GM23338 (cell line): Measurements from ENCODE around the gene VDAC1. TPM values are rescaled to one million over a fixed set of nuclear protein-coding genes. Genes with fewer than 3 reads are reported as not detected.

ENCODE experiments used
- ATAC-seq: fragments of 200-7000 bp; cut with Tn5 transposase; 3 replicates; pipeline ENCODE4 v1.9.1; 2020
- DNase-seq: peaks from one replicate; pipeline ENCODE4 v3.0.0-alpha.2; 2015; ENCODE audit warnings: low spot score
- H2AFZ ChIP-seq: fragments of 200-600 bp; sonication (generic); 2 replicates; pipeline ENCODE4 v1.8.0; 2016; ENCODE audit warnings: antibody characterized with exemption, mild to moderate bottlenecking, moderate library complexity
- H3F3A ChIP-seq: fragments of 200-600 bp; sonication (generic); replicated peaks from 2 replicates; pipeline ENCODE4 v1.8.0; 2017; ENCODE audit warnings: antibody characterized with exemption, mixed run types, low read depth
- H3K27ac ChIP-seq: fragments of 200-600 bp; sonication (generic); 2 replicates; pipeline ENCODE4 v1.6.1; 2016; ENCODE audit warnings: low read depth
- H3K27me3 ChIP-seq: fragments of 200-600 bp; sonication (generic); 2 replicates; pipeline ENCODE4 v1.8.0; 2016; ENCODE audit warnings: mild to moderate bottlenecking, mixed run types, moderate library complexity; ENCODE audit not compliant: insufficient read depth
- H3K36me3 ChIP-seq: fragments of 200-600 bp; sonication (generic); 2 replicates; pipeline ENCODE4 v1.8.0; 2016; ENCODE audit warnings: mild to moderate bottlenecking; ENCODE audit not compliant: insufficient read depth
- H3K4me1 ChIP-seq: fragments of 200-600 bp; sonication (generic); 2 replicates; pipeline ENCODE4 v1.8.0; 2016; ENCODE audit warnings: mild to moderate bottlenecking, moderate library complexity; ENCODE audit not compliant: insufficient read depth
- H3K4me2 ChIP-seq: fragments of 200-600 bp; sonication (generic); 2 replicates; pipeline ENCODE4 v1.7.1; 2017; ENCODE audit warnings: mixed run types
- H3K4me3 ChIP-seq: fragments of 200-600 bp; sonication (generic); 2 replicates; pipeline ENCODE4 v1.6.1; 2016; ENCODE audit warnings: mixed run types
- H3K79me2 ChIP-seq: fragments of 200-600 bp; sonication (generic); replicated peaks from 2 replicates; pipeline ENCODE4 v1.8.0; 2017; ENCODE audit warnings: mild to moderate bottlenecking; ENCODE audit not compliant: insufficient read depth
- H3K9me2 ChIP-seq: fragments of 200-600 bp; sonication (generic); 2 replicates; pipeline ENCODE4 v1.8.0; 2017; ENCODE audit not compliant: insufficient read depth
- H4K20me1 ChIP-seq: fragments of 200-600 bp; sonication (generic); replicated peaks from 2 replicates; pipeline ENCODE4 v1.8.0; 2017; ENCODE audit warnings: mild to moderate bottlenecking; ENCODE audit not compliant: insufficient read depth
- H3K27ac Mint-ChIP-seq: 2 replicates; pipeline ENCODE4 v1.8.0; 2020; ENCODE audit warnings: inconsistent platforms, mild to moderate bottlenecking, moderate library complexity, mixed read lengths
- H3K27me3 Mint-ChIP-seq: 3 replicates; pipeline ENCODE4 v1.8.0; 2022; ENCODE audit warnings: low read depth, mild to moderate bottlenecking, moderate library complexity, mixed read lengths, inconsistent platforms; ENCODE audit not compliant: insufficient read depth, poor library complexity
- H3K36me3 Mint-ChIP-seq: 3 replicates; pipeline ENCODE4 v1.8.0; 2021; ENCODE audit warnings: low read depth, mild to moderate bottlenecking, inconsistent platforms, moderate library complexity, mixed read lengths
- H3K4me1 Mint-ChIP-seq: 3 replicates; pipeline ENCODE4 v1.8.0; 2020; ENCODE audit warnings: mild to moderate bottlenecking, inconsistent platforms, mixed read lengths
- H3K4me3 Mint-ChIP-seq: 3 replicates; pipeline ENCODE4 v1.8.0; 2021; ENCODE audit warnings: moderate library complexity, mild to moderate bottlenecking, inconsistent platforms, mixed read lengths
- H3K9me3 Mint-ChIP-seq: 3 replicates; pipeline ENCODE4 v1.8.0; 2020; ENCODE audit warnings: moderate library complexity, mild to moderate bottlenecking, inconsistent platforms, mixed read lengths
- POLR2AphosphoS5 ChIP-seq: IDR thresholded peaks from 2 replicates; pipeline ENCODE4 v1.6.1; 2016; ENCODE audit warnings: antibody characterized with exemption, low read depth
- STAT1 ChIP-seq: IDR thresholded peaks from one replicate; pipeline ENCODE4 v1.6.1; 2016; ENCODE audit warnings: antibody characterized with exemption; ENCODE audit not compliant: unreplicated experiment
- ZNF114 ChIP-seq: fragments of 250-450 bp; sonication (Bioruptor Pico); IDR thresholded peaks from 2 replicates; pipeline ENCODE4 v1.5.0; 2020; ENCODE audit warnings: mild to moderate bottlenecking, moderate library complexity
- ZNF331 ChIP-seq: fragments of 250-450 bp; sonication (Bioruptor Pico); IDR thresholded peaks from 2 replicates; pipeline ENCODE4 v1.5.0; 2020; ENCODE audit warnings: low read depth, mild to moderate bottlenecking, moderate library complexity
- long read RNA-seq: library from polyadenylated mRNA; unstranded; transcript quantifications from one replicate; pipeline ENCODE4 v2.0.0, GENCODE V29; 2020; ENCODE audit not compliant: unreplicated experiment
- polyA plus RNA-seq: library from polyadenylated mRNA; unstranded; fragments of >200 nt; fragmentation: Nextera tagmentation; extraction: Ambion mirVana; gene quantifications from 2 replicates; pipeline ENCODE4 v1.2.1, GENCODE V29; 2016
- total RNA-seq: library from RNA; depleted of rRNA; stranded (reverse); fragments of >200 nt; shearing (Covaris generic); gene quantifications from 2 replicates; pipeline ENCODE4 v1.2.3, GENCODE V29; 2014; rRNA removed
- TF ChIP-seq, protein P1 (sequence below): fragments of 250-450 bp; sonication (Bioruptor Pico); IDR thresholded peaks from 2 replicates; pipeline ENCODE4 v1.5.0; 2020; ENCODE audit warnings: mild to moderate bottlenecking, moderate library complexity

Gene VDAC1, protein sequence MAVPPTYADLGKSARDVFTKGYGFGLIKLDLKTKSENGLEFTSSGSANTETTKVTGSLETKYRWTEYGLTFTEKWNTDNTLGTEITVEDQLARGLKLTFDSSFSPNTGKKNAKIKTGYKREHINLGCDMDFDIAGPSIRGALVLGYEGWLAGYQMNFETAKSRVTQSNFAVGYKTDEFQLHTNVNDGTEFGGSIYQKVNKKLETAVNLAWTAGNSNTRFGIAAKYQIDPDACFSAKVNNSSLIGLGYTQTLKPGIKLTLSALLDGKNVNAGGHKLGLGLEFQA
- total RNA-seq (329 and 363 TPM in 2 replicates), polyA plus RNA-seq (285 and 300 TPM in 2 replicates)
- long read RNA-seq, transcript VDAC1-203 (9 exons, 1,873 nt), result major isoform, 406 of 571 reads
- long read RNA-seq, transcript VDAC1-202 (9 exons, 1,807 nt), result minor isoform, 128 of 571 reads
- long read RNA-seq, partial matches to known transcripts, result 19 of 571 reads
- long read RNA-seq, other reads (novel, unspliced or antisense), result 15 of 571 reads

DNA sequence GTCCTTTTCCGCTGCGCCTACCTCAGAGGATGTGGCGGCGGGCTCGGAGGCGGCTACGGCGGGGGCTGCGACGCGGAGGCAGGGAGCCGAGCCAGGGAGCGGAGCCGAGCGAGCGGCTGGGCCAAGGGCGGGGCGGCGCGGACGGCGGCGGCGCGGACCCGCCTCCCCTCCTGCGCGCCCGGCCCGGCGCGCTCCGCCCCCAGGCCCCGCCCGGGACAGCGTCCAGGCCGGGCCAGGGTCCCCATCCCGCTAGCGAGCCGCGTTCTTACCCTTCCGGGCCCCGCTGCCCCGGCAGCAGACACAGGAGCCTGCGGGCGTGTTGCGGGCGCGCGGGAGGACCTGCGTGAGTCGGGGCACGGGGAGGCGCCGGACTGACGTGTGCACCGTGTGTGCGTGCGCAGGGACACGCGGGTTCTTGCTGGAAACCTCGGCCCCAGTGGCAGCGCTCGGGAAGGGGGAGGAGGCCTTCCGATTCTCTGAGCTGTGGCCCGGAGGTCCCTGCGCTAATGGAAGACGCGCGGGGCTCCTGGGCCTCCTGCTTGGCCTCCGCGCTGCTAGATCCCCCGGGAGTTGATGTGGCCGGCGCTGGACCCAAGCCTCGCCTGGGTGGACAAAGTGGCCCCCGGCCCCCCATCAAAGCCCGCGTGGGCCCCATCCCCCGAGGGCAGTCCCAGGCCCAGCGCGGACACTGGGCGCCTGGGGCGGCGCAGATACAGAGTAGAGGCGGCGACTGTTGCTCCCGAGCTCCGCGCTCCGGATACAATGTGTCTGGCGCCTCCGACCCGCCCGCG lies at the start of gene VDAC1:
Gene VDAC1 (minus strand): TSS at position 350 of the 791 bp plus-strand sequence. CDS start 11,963 bp downstream, outside the sequence.
- peak within 1 kb of the TSS; percentile 90 for H2AFZ ChIP-seq
- peaks cover 8% of the 10 kb centered on the region for H3F3A ChIP-seq
- H3K4me2 ChIP-seq, result peak within 1 kb of the TSS; percentile 93
- peaks cover 36% of the 10 kb centered on the region for H4K20me1 ChIP-seq
- H3K4me3 ChIP-seq, result peak within 1 kb of the TSS; percentile 93
- peak within 1 kb of the TSS; percentile 95 for H3K4me3 Mint-ChIP-seq
- peak; percentile 86 for DNase-seq
- H3K36me3 ChIP-seq, result peaks cover 5% of the 10 kb centered on the region; the same call in 1 of the 2 replicates
- peaks cover 17% of the 10 kb centered on the region for H3K36me3 Mint-ChIP-seq
- H3K27ac ChIP-seq, result peak within 1 kb of the TSS; percentile 87
- peaks cover 20% of the 10 kb centered on the region for H3K27me3 Mint-ChIP-seq
- no peaks in the 10 kb centered on the region for H3K9me3 Mint-ChIP-seq
- peak within 1 kb of the TSS; percentile 95 for H3K27ac Mint-ChIP-seq
- H3K4me1 Mint-ChIP-seq, result peaks cover 46% of the 10 kb centered on the region
- no peaks in the 10 kb centered on the region for H3K27me3 ChIP-seq
- H3K4me1 ChIP-seq, result peaks cover 31% of the 10 kb centered on the region
- no peaks in the 10 kb centered on the region for H3K9me2 ChIP-seq
- ATAC-seq, result peak; percentile 70
- TF ChIP-seq STAT1 (no peak), POLR2AphosphoS5 (peak; percentile 96), ZNF331 (CRISPR knock-in tag) (no peak), ZNF114 (CRISPR knock-in tag) (no peak)
- TF ChIP-seq, protein P1, sequence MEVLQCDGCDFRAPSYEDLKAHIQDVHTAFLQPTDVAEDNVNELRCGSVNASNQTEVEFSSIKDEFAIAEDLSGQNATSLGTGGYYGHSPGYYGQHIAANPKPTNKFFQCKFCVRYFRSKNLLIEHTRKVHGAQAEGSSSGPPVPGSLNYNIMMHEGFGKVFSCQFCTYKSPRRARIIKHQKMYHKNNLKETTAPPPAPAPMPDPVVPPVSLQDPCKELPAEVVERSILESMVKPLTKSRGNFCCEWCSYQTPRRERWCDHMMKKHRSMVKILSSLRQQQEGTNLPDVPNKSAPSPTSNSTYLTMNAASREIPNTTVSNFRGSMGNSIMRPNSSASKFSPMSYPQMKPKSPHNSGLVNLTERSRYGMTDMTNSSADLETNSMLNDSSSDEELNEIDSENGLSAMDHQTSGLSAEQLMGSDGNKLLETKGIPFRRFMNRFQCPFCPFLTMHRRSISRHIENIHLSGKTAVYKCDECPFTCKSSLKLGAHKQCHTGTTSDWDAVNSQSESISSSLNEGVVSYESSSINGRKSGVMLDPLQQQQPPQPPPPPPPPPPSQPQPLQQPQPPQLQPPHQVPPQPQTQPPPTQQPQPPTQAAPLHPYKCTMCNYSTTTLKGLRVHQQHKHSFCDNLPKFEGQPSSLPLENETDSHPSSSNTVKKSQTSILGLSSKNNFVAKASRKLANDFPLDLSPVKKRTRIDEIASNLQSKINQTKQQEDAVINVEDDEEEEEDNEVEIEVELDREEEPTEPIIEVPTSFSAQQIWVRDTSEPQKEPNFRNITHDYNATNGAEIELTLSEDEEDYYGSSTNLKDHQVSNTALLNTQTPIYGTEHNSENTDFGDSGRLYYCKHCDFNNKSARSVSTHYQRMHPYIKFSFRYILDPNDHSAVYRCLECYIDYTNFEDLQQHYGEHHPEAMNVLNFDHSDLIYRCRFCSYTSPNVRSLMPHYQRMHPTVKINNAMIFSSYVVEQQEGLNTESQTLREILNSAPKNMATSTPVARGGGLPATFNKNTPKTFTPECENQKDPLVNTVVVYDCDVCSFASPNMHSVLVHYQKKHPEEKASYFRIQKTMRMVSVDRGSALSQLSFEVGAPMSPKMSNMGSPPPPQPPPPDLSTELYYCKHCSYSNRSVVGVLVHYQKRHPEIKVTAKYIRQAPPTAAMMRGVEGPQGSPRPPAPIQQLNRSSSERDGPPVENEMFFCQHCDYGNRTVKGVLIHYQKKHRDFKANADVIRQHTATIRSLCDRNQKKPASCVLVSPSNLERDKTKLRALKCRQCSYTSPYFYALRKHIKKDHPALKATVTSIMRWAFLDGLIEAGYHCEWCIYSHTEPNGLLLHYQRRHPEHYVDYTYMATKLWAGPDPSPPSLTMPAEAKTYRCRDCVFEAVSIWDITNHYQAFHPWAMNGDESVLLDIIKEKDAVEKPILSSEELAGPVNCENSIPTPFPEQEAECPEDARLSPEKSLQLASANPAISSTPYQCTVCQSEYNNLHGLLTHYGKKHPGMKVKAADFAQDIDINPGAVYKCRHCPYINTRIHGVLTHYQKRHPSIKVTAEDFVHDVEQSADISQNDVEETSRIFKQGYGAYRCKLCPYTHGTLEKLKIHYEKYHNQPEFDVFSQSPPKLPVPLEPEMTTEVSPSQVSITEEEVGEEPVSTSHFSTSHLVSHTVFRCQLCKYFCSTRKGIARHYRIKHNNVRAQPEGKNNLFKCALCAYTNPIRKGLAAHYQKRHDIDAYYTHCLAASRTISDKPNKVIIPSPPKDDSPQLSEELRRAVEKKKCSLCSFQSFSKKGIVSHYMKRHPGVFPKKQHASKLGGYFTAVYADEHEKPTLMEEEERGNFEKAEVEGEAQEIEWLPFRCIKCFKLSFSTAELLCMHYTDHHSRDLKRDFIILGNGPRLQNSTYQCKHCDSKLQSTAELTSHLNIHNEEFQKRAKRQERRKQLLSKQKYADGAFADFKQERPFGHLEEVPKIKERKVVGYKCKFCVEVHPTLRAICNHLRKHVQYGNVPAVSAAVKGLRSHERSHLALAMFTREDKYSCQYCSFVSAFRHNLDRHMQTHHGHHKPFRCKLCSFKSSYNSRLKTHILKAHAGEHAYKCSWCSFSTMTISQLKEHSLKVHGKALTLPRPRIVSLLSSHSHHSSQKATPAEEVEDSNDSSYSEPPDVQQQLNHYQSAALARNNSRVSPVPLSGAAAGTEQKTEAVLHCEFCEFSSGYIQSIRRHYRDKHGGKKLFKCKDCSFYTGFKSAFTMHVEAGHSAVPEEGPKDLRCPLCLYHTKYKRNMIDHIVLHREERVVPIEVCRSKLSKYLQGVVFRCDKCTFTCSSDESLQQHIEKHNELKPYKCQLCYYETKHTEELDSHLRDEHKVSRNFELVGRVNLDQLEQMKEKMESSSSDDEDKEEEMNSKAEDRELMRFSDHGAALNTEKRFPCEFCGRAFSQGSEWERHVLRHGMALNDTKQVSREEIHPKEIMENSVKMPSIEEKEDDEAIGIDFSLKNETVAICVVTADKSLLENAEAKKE, result no peak
- H3K79me2 ChIP-seq, result peaks cover 44% of the 10 kb centered on the region
